ENCODE results near the gene SLC32A1.

Gene SLC32A1

GRCh38 chr20:38723848-38724625 is at the start of gene SLC32A1:
TSS of gene SLC32A1 (plus strand) at chr20:38724486. CDS start at chr20:38724725, 239 bp downstream.
- Histone ChIP-seq H3K27ac (ENCODE audit: low read depth in 2 of 2, low read length in 2 of 2) (no peak within 1 kb of the TSS), H3K36me3 (ENCODE audit: control insufficient read depth in 2 of 2, insufficient read depth in 2 of 2, low read length in 2 of 2) (no peaks in the 10 kb centered on the region), H3K9me3 (ENCODE audit: control insufficient read depth in 2 of 2, low read length in 2 of 2) (no peaks in the 10 kb centered on the region), H3K27me3 (ENCODE audit: control insufficient read depth in 2 of 2, insufficient read depth in 2 of 2, low read length in 2 of 2) (peaks cover 62 to 76% of the 10 kb centered on the region in 2 donors), H3K4me1 (ENCODE audit: control insufficient read depth in 2 of 2, insufficient read depth in 2 of 2, low read length in 2 of 2) (no peaks in the 10 kb centered on the region), H3K4me3 (ENCODE audit: low read length in 2 of 2) (no peak within 1 kb of the TSS), H3K9ac (ENCODE audit: low read depth in 1 of 2, low read length in 2 of 2) (no peak within 1 kb of the TSS)

- no peaks in the 10 kb centered on the region for H3K36me3 ChIP-seq (ENCODE audit: control insufficient read depth in 2 of 2, insufficient read depth in 2 of 2, low read length in 2 of 2)
- H3K27me3 ChIP-seq (ENCODE audit: control insufficient read depth in 2 of 2, insufficient read depth in 2 of 2, low read length in 2 of 2) = peaks cover 10 to 18% of the 10 kb centered on the region in 2 donors
- no peaks in the 10 kb centered on the region for H3K9me3 ChIP-seq (ENCODE audit: control insufficient read depth in 2 of 2, low read length in 2 of 2)
- H3K27ac ChIP-seq (ENCODE audit: low read depth in 2 of 2, low read length in 2 of 2) = no peak overlapping the region
- H3K4me3 ChIP-seq (ENCODE audit: low read length in 2 of 2) = no peak overlapping the region
- peaks cover 0 to 5% of the 10 kb centered on the region in 2 donors for H3K4me1 ChIP-seq (ENCODE audit: control insufficient read depth in 2 of 2, insufficient read depth in 2 of 2, low read length in 2 of 2)
- H3K9ac ChIP-seq (ENCODE audit: low read depth in 1 of 2, low read length in 2 of 2) = no peak overlapping the region
Observed at GRCh38 chr20:38674765-38675133, 49.5 kb upstream of the SLC32A1 start.

DNA sequence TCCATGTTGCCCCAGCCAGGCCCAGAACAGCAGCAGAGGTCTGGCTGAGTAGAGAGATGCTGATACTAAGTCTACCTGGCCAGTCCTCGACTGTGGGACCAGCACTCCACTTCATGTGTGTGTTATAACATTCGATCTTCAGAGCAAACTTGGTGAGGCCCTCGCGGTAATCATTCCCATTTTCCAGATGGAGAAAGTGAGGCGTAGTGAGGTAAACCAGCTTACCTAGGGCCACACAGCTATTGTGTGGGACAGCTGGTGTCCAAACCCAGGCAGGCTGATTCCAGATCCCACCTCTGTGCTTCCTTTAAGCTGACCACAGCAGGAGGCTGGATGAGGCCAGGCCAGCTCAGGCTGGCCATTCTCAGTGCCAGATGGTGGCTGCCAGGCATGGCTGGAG is 47.7 kb upstream of the SLC32A1 start:
- H3K9me3 ChIP-seq (ENCODE audit: control insufficient read depth in 2 of 2, low read length in 2 of 2) = no peaks in the 10 kb centered on the region
- H3K4me3 ChIP-seq (ENCODE audit: low read length in 2 of 2) = no peak overlapping the region
- H3K36me3 ChIP-seq (ENCODE audit: control insufficient read depth in 2 of 2, insufficient read depth in 2 of 2, low read length in 2 of 2) = no peaks in the 10 kb centered on the region
- peaks cover 6 to 12% of the 10 kb centered on the region in 2 donors for H3K27me3 ChIP-seq (ENCODE audit: control insufficient read depth in 2 of 2, insufficient read depth in 2 of 2, low read length in 2 of 2)
- no peak overlapping the region for H3K27ac ChIP-seq (ENCODE audit: low read depth in 2 of 2, low read length in 2 of 2)
- no peak overlapping the region for H3K9ac ChIP-seq (ENCODE audit: low read depth in 1 of 2, low read length in 2 of 2)
- H3K4me1 ChIP-seq (ENCODE audit: control insufficient read depth in 2 of 2, insufficient read depth in 2 of 2, low read length in 2 of 2) = peaks cover 0 to 5% of the 10 kb centered on the region in 2 donors

GRCh38 chr20:38680500-38681306 is 43.6 kb upstream of the SLC32A1 start:
- no peak overlapping the region for H3K4me3 ChIP-seq (ENCODE audit: low read length in 2 of 2)
- no peaks in the 10 kb centered on the region for H3K9me3 ChIP-seq (ENCODE audit: control insufficient read depth in 2 of 2, low read length in 2 of 2)
- H3K27ac ChIP-seq (ENCODE audit: low read depth in 2 of 2, low read length in 2 of 2) = no peak overlapping the region
- H3K4me1 ChIP-seq (ENCODE audit: control insufficient read depth in 2 of 2, insufficient read depth in 2 of 2, low read length in 2 of 2) = no peaks in the 10 kb centered on the region
- H3K36me3 ChIP-seq (ENCODE audit: control insufficient read depth in 2 of 2, insufficient read depth in 2 of 2, low read length in 2 of 2) = no peaks in the 10 kb centered on the region
- H3K9ac ChIP-seq (ENCODE audit: low read depth in 1 of 2, low read length in 2 of 2) = no peak overlapping the region
- H3K27me3 ChIP-seq (ENCODE audit: control insufficient read depth in 2 of 2, insufficient read depth in 2 of 2, low read length in 2 of 2) = no peaks in the 10 kb centered on the region

GRCh38 chr20:38685271-38685670 is 39.0 kb upstream of the SLC32A1 start:
- H3K4me3 ChIP-seq (ENCODE audit: low read length in 2 of 2) = no peak overlapping the region
- no peaks in the 10 kb centered on the region for H3K36me3 ChIP-seq (ENCODE audit: control insufficient read depth in 2 of 2, insufficient read depth in 2 of 2, low read length in 2 of 2)
- no peak overlapping the region for H3K27ac ChIP-seq (ENCODE audit: low read depth in 2 of 2, low read length in 2 of 2)
- H3K9me3 ChIP-seq (ENCODE audit: control insufficient read depth in 2 of 2, low read length in 2 of 2) = no peaks in the 10 kb centered on the region
- H3K4me1 ChIP-seq (ENCODE audit: control insufficient read depth in 2 of 2, insufficient read depth in 2 of 2, low read length in 2 of 2) = no peaks in the 10 kb centered on the region
- H3K9ac ChIP-seq (ENCODE audit: low read depth in 1 of 2, low read length in 2 of 2) = no peak overlapping the region
- no peaks in the 10 kb centered on the region for H3K27me3 ChIP-seq (ENCODE audit: control insufficient read depth in 2 of 2, insufficient read depth in 2 of 2, low read length in 2 of 2)

- H3K9me3 ChIP-seq (ENCODE audit: control insufficient read depth in 2 of 2, low read length in 2 of 2) = no peaks in the 10 kb centered on the region
- H3K36me3 ChIP-seq (ENCODE audit: control insufficient read depth in 2 of 2, insufficient read depth in 2 of 2, low read length in 2 of 2) = no peaks in the 10 kb centered on the region
- H3K27me3 ChIP-seq (ENCODE audit: control insufficient read depth in 2 of 2, insufficient read depth in 2 of 2, low read length in 2 of 2) = no peaks in the 10 kb centered on the region
- no peaks in the 10 kb centered on the region for H3K4me1 ChIP-seq (ENCODE audit: control insufficient read depth in 2 of 2, insufficient read depth in 2 of 2, low read length in 2 of 2)
- no peak overlapping the region for H3K4me3 ChIP-seq (ENCODE audit: low read length in 2 of 2)
- H3K9ac ChIP-seq (ENCODE audit: low read depth in 1 of 2, low read length in 2 of 2) = no peak overlapping the region
- no peak overlapping the region for H3K27ac ChIP-seq (ENCODE audit: low read depth in 2 of 2, low read length in 2 of 2)
Observed at GRCh38 chr20:38685853-38686473, 38.3 kb upstream of the SLC32A1 start.

DNA sequence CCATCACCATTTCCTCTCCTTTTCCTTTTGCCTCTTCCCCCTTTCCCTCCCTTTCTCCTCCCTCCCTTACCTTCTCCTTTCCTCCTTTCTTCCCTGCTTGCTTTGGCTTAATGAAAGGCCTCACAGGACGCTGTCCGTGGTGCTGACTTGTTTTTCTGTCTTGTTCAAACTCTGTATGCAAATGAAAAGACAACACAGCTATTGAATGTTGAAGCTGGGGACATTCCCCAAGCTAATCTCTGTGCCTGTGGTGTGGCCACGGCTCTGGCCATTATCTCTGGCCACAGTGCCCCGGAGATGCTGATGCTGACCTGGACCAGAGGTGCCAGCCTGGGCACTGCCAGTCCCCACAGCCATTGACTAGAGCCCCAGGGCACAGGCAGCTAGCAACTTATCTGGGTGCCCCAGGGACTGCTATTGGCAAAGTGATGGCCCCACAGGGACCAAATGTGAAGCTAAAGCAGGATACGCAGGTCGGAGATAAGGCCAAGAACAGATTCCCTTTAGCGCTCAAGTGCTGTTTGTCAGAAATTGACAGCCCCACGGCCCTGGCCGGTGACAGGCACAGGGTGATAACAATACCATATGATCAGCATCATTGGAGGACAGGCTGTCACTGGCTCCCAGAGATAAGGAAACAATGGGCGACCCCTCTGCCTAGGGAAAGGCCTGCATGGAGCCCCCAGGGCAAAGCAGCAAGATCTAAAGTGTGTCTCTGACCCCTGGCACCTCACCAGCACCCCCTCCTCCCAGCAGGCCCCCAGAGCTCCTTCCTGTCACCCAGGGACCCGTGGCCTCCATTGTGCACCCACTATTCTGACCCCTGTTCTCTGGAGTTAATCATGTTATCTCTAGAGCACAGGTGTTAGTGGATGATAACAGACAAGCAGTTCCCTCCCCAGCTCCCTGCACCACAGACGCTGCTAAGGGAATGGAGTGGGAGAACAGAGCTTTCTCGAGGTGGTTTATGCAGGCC is 31.6 kb upstream of the SLC32A1 start:
- no peaks in the 10 kb centered on the region for H3K36me3 ChIP-seq (ENCODE audit: control insufficient read depth in 2 of 2, insufficient read depth in 2 of 2, low read length in 2 of 2)
- no peak overlapping the region for H3K27ac ChIP-seq (ENCODE audit: low read depth in 2 of 2, low read length in 2 of 2)
- no peaks in the 10 kb centered on the region for H3K4me1 ChIP-seq (ENCODE audit: control insufficient read depth in 2 of 2, insufficient read depth in 2 of 2, low read length in 2 of 2)
- no peak overlapping the region for H3K4me3 ChIP-seq (ENCODE audit: low read length in 2 of 2)
- H3K27me3 ChIP-seq (ENCODE audit: control insufficient read depth in 2 of 2, insufficient read depth in 2 of 2, low read length in 2 of 2) = no peaks in the 10 kb centered on the region
- H3K9ac ChIP-seq (ENCODE audit: low read depth in 1 of 2, low read length in 2 of 2) = no peak overlapping the region
- H3K9me3 ChIP-seq (ENCODE audit: control insufficient read depth in 2 of 2, low read length in 2 of 2) = no peaks in the 10 kb centered on the region

DNA sequence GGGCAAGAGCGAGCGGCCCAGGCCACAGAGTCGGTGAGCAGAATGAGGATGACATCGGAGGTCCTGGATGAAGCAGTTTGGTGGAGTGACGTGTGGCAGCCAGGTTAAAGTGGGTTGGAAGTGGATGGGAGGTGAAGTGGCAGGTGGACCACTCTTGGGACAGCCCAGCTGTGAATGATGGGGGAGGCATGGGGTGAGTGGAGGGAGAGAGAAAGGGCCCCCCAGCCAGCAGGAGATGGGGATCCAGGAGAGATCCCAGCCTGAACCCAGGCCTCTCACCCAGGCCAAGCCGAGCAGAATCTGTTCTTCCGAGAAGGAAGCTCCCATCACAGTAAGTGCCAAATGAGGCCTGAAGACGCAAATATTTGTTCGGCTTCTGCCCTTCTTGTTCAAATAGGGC is 27.0 kb upstream of the SLC32A1 start:
- H3K36me3 ChIP-seq (ENCODE audit: control insufficient read depth in 2 of 2, insufficient read depth in 2 of 2, low read length in 2 of 2) = no peaks in the 10 kb centered on the region
- no peak overlapping the region for H3K4me3 ChIP-seq (ENCODE audit: low read length in 2 of 2)
- no peaks in the 10 kb centered on the region for H3K4me1 ChIP-seq (ENCODE audit: control insufficient read depth in 2 of 2, insufficient read depth in 2 of 2, low read length in 2 of 2)
- peaks cover 0 to 2% of the 10 kb centered on the region in 2 donors for H3K27me3 ChIP-seq (ENCODE audit: control insufficient read depth in 2 of 2, insufficient read depth in 2 of 2, low read length in 2 of 2)
- H3K27ac ChIP-seq (ENCODE audit: low read depth in 2 of 2, low read length in 2 of 2) = no peak overlapping the region
- no peaks in the 10 kb centered on the region for H3K9me3 ChIP-seq (ENCODE audit: control insufficient read depth in 2 of 2, low read length in 2 of 2)
- no peak overlapping the region for H3K9ac ChIP-seq (ENCODE audit: low read depth in 1 of 2, low read length in 2 of 2)

DNA sequence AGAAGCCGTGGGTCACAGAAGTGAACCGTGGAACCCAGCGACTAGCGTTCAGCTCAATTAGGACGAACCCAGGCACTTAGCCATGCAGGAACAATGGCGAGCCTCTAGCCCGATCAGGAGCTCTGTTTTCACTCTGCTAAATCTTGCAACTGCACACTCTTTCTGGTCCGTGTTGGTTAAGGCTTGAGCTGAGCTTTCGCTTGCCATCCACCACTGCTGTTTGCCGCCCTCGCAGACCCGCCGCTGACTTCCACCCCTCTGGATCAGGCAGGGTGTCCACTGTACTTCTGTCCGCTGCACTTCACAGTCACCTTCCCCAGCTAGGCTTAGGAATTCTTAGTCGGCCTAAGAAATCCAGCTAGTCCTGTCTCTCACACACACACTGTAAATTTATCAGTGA is 25.7 kb upstream of the SLC32A1 start:
- H3K27me3 ChIP-seq (ENCODE audit: control insufficient read depth in 2 of 2, insufficient read depth in 2 of 2, low read length in 2 of 2) = peaks cover 0 to 2% of the 10 kb centered on the region in 2 donors
- H3K9me3 ChIP-seq (ENCODE audit: control insufficient read depth in 2 of 2, low read length in 2 of 2) = no peaks in the 10 kb centered on the region
- no peak overlapping the region for H3K4me3 ChIP-seq (ENCODE audit: low read length in 2 of 2)
- no peaks in the 10 kb centered on the region for H3K4me1 ChIP-seq (ENCODE audit: control insufficient read depth in 2 of 2, insufficient read depth in 2 of 2, low read length in 2 of 2)
- H3K9ac ChIP-seq (ENCODE audit: low read depth in 1 of 2, low read length in 2 of 2) = no peak overlapping the region
- H3K36me3 ChIP-seq (ENCODE audit: control insufficient read depth in 2 of 2, insufficient read depth in 2 of 2, low read length in 2 of 2) = no peaks in the 10 kb centered on the region
- no peak overlapping the region for H3K27ac ChIP-seq (ENCODE audit: low read depth in 2 of 2, low read length in 2 of 2)
